Glutamatergic neuron (in vitro differentiated cells): ENCODE data around the gene C10orf143. TPM values are rescaled to one million over a fixed set of nuclear protein-coding genes. Genes with fewer than 3 reads are reported as not detected.

Source experiments
- DNase-seq: peaks from one replicate; pipeline ENCODE4 v3.0.0; 2022
- H3K27ac Mint-ChIP-seq: one replicate; pipeline ENCODE4 v1.8.0; 2020; ENCODE audit warnings: mild to moderate bottlenecking, mixed read lengths, inconsistent platforms; ENCODE audit not compliant: unreplicated experiment
- H3K27me3 Mint-ChIP-seq: one replicate; pipeline ENCODE4 v1.8.0; 2020; ENCODE audit warnings: mild to moderate bottlenecking, moderate library complexity, mixed read lengths, inconsistent platforms; ENCODE audit not compliant: unreplicated experiment
- H3K36me3 Mint-ChIP-seq: one replicate; pipeline ENCODE4 v1.8.0; 2020; ENCODE audit warnings: mild to moderate bottlenecking, mixed read lengths, inconsistent platforms; ENCODE audit not compliant: unreplicated experiment
- H3K4me1 Mint-ChIP-seq: one replicate; pipeline ENCODE4 v1.8.0; 2020; ENCODE audit warnings: mild to moderate bottlenecking, low read depth, mixed read lengths, inconsistent platforms; ENCODE audit not compliant: unreplicated experiment
- H3K4me3 Mint-ChIP-seq: one replicate; pipeline ENCODE4 v1.8.0; 2020; ENCODE audit warnings: mild to moderate bottlenecking, mixed read lengths, inconsistent platforms; ENCODE audit not compliant: unreplicated experiment
- H3K9me3 Mint-ChIP-seq: one replicate; pipeline ENCODE4 v1.8.0; 2020; ENCODE audit warnings: mild to moderate bottlenecking, moderate library complexity, mixed read lengths, inconsistent platforms; ENCODE audit not compliant: unreplicated experiment
- CTCF ChIP-seq: fragments of 200-600 bp; sonication (generic); IDR thresholded peaks from one replicate; pipeline ENCODE4 v1.5.0; 2021; ENCODE audit not compliant: partially characterized antibody, unreplicated experiment
- total RNA-seq: library from RNA; stranded (reverse); fragmentation: NEBNext Ultra II Directional; extraction: Animal tissue kit (Norgen Biotek cat#: 25700); gene quantifications from one replicate; pipeline ENCODE4 v1.2.1, GENCODE V29; 2021; ENCODE audit not compliant: unreplicated experiment

The C10orf143 gene
- total RNA-seq, 1 donor from 2014 or later, result 0.96 TPM

GRCh38 chr10:130043491-130043890, 67.1 kb downstream of the C10orf143 start:
- Mint-ChIP-seq H3K27ac (no peak overlapping the region), H3K9me3 (peaks cover 4% of the 10 kb centered on the region), H3K4me1 (peaks cover 4% of the 10 kb centered on the region), H3K36me3 (no peaks in the 10 kb centered on the region), H3K4me3 (no peak overlapping the region), H3K27me3 (peaks cover 7% of the 10 kb centered on the region)
- no peak for DNase-seq
- no peak for TF ChIP-seq CTCF

- Mint-ChIP-seq H3K9me3 (peaks cover 4% of the 10 kb centered on the region), H3K4me1 (peaks cover 2% of the 10 kb centered on the region), H3K36me3 (no peaks in the 10 kb centered on the region), H3K27ac (no peak overlapping the region), H3K4me3 (no peak overlapping the region), H3K27me3 (peaks cover 7% of the 10 kb centered on the region)
- DNase-seq, result no peak
- no peak for TF ChIP-seq CTCF
Observed at GRCh38 chr10:130042381-130042780, 68.2 kb downstream of the C10orf143 start.

GRCh38 chr10:130041451-130042371, 68.9 kb downstream of the C10orf143 start:
- Mint-ChIP-seq H3K36me3 (no peaks in the 10 kb centered on the region), H3K4me1 (peaks cover 2% of the 10 kb centered on the region), H3K4me3 (no peak overlapping the region)

GRCh38 chr10:130040817-130041330, 69.8 kb downstream of the C10orf143 start:
- Mint-ChIP-seq H3K27me3 (peaks cover 7% of the 10 kb centered on the region), H3K36me3 (no peaks in the 10 kb centered on the region), H3K4me1 (peaks cover 2% of the 10 kb centered on the region), H3K27ac (no peak overlapping the region), H3K4me3 (no peak overlapping the region), H3K9me3 (peaks cover 4% of the 10 kb centered on the region)
- no peak for DNase-seq
- TF ChIP-seq CTCF, result no peak

More at GRCh38 chr10:130041451-130042371, 68.9 kb downstream of the C10orf143 start:
- H3K27ac Mint-ChIP-seq, result no peak overlapping the region
- peaks cover 4% of the 10 kb centered on the region for H3K9me3 Mint-ChIP-seq
- no peak for DNase-seq
- TF ChIP-seq CTCF, result no peak
- H3K27me3 Mint-ChIP-seq, result peaks cover 7% of the 10 kb centered on the region

- no peak for TF ChIP-seq CTCF
- Mint-ChIP-seq H3K27me3 (peaks cover 7% of the 10 kb centered on the region), H3K27ac (no peak overlapping the region), H3K4me3 (no peak overlapping the region), H3K9me3 (peaks cover 4% of the 10 kb centered on the region), H3K36me3 (no peaks in the 10 kb centered on the region), H3K4me1 (peaks cover 2% of the 10 kb centered on the region)
- no peak for DNase-seq
Observed at GRCh38 chr10:130040351-130040750, 70.3 kb downstream of the C10orf143 start.
